Esophagus (tissue), 2 donors: ENCODE measurements around the gene LILRA5. TPM values are rescaled to one million over a fixed set of nuclear protein-coding genes. Genes with fewer than 3 reads are reported as not detected.
"Not testable (repeated sequence)": the region's sequence is repeated elsewhere in the genome, so short reads cannot be mapped to it uniquely, and the experiment has no call there.

Experiments used
- H3K27ac ChIP-seq, 2 donors: one replicate each; pipeline ENCODE4 v1.5.1; 2013; ENCODE audit warnings: low read depth in 2 of 2, mild to moderate bottlenecking in 2 of 2, inconsistent platforms in 1 of 2, low read length in 1 of 2, moderate library complexity in 1 of 2
- H3K27me3 ChIP-seq, 2 donors: one replicate each; pipeline ENCODE4 v1.6.1; 2013; ENCODE audit warnings: low read length in 2 of 2, control low read depth in 1 of 2, mild to moderate bottlenecking in 1 of 2; ENCODE audit not compliant: insufficient read depth in 2 of 2, control insufficient read depth in 1 of 2
- H3K36me3 ChIP-seq, 2 donors: one replicate each; pipeline ENCODE4 v1.6.1; 2013; ENCODE audit warnings: low read length in 1 of 2; ENCODE audit not compliant: control insufficient read depth in 2 of 2, insufficient read depth in 2 of 2
- H3K4me1 ChIP-seq, 2 donors: one replicate each; pipeline ENCODE4 v1.6.1; 2013; ENCODE audit warnings: low read length in 1 of 2; ENCODE audit not compliant: control insufficient read depth in 2 of 2, insufficient read depth in 2 of 2
- H3K4me3 ChIP-seq, 2 donors: one replicate each; pipeline ENCODE4 v1.5.1; 2013; ENCODE audit warnings: low read length in 2 of 2, mild to moderate bottlenecking in 2 of 2, low read depth in 1 of 2, moderate library complexity in 1 of 2
- H3K9me3 ChIP-seq, 2 donors: one replicate each; pipeline ENCODE4 v1.6.1; 2013; ENCODE audit warnings: mild to moderate bottlenecking in 2 of 2, low read depth in 1 of 2, low read length in 1 of 2, moderate library complexity in 1 of 2; ENCODE audit not compliant: control insufficient read depth in 2 of 2, insufficient read depth in 1 of 2
- WGBS, 2 donors: extraction: QIAGEN DNeasy Blood & Tissue Kit; methylation state at CpG; one replicate each; pipeline ENCODE4 v1.1.7; 2013; 5-methylcytosine and 5-hydroxymethylcytosine counted together
- polyA plus RNA-seq, 2 donors: library from polyadenylated mRNA; stranded (reverse); fragments of 200-250 nt; gene quantifications; one replicate each; pipeline ENCODE4 v1.2.3, GENCODE V29; 2013
- donor health status: healthy with polysubstance abuse.
- donor health status: Bipolar disorder and iron deficiency.

Gene LILRA5
- polyA plus RNA-seq, 2 donors, result 0.12 to 0.34 TPM

GRCh38 chr19:54294539-54294938 is 18.4 kb downstream of the LILRA5 start:
- Histone ChIP-seq H3K9me3 (peaks cover 3 to 4% of the 10 kb centered on the region in 2 donors), H3K4me1 (no peaks in the 10 kb centered on the region), H3K36me3 (no peaks in the 10 kb centered on the region), H3K27me3 (no peaks in the 10 kb centered on the region), H3K4me3 (no peak overlapping the region), H3K27ac (no peak overlapping the region)
- 78 to 86% methylated on average over 6 of the region's 6 CpGs for WGBS, 2 donors

GRCh38 chr19:54289160-54289559 is 23.8 kb downstream of the LILRA5 start:
- not testable (repeated sequence) for H3K27me3 ChIP-seq, H3K4me3 ChIP-seq, H3K4me1 ChIP-seq, H3K9me3 ChIP-seq, H3K27ac ChIP-seq, H3K36me3 ChIP-seq
- 55 to 68% methylated on average over 8 of the region's 8 CpGs for WGBS, 2 donors

GRCh38 chr19:54287456-54287855 is 25.5 kb downstream of the LILRA5 start:
- Histone ChIP-seq H3K9me3 (no peaks in the 10 kb centered on the region), H3K27ac (no peak overlapping the region), H3K4me1 (no peaks in the 10 kb centered on the region), H3K27me3 (no peaks in the 10 kb centered on the region), H3K36me3 (no peaks in the 10 kb centered on the region), H3K4me3 (no peak overlapping the region)
- WGBS, 2 donors, result 61 to 70% methylated on average over 4 of the region's 4 CpGs

- H3K4me1 ChIP-seq, H3K9me3 ChIP-seq, H3K27me3 ChIP-seq, H3K4me3 ChIP-seq, H3K27ac ChIP-seq, H3K36me3 ChIP-seq: not testable (repeated sequence)
- 53 to 67% methylated on average over 8 to 10 of the region's 10 CpGs for WGBS, 2 donors
Measured at GRCh38 chr19:54286283-54286682, 26.7 kb downstream of the LILRA5 start.

GRCh38 chr19:54285427-54286056 is 27.4 kb downstream of the LILRA5 start:
- 54 to 61% methylated on average over 11 of the region's 12 CpGs for WGBS, 2 donors
- not testable (repeated sequence) for H3K36me3 ChIP-seq, H3K4me1 ChIP-seq

GRCh38 chr19:54282686-54283470 is 30.1 kb downstream of the LILRA5 start:
- Histone ChIP-seq H3K27me3 (no peaks in the 10 kb centered on the region), H3K4me1 (no peaks in the 10 kb centered on the region), H3K4me3 (no peak overlapping the region), H3K9me3 (no peaks in the 10 kb centered on the region), H3K36me3 (no peaks in the 10 kb centered on the region), H3K27ac (no peak overlapping the region)
- 44 to 45% methylated on average over 9 of the region's 9 CpGs for WGBS, 2 donors

More at GRCh38 chr19:54285427-54286056, 27.4 kb downstream of the LILRA5 start:
- H3K9me3 ChIP-seq, H3K4me3 ChIP-seq, H3K27ac ChIP-seq, H3K27me3 ChIP-seq: not testable (repeated sequence)

GRCh38 chr19:54281729-54282075 is 31.3 kb downstream of the LILRA5 start:
- H3K4me1 ChIP-seq, H3K27me3 ChIP-seq, H3K27ac ChIP-seq, H3K9me3 ChIP-seq, H3K4me3 ChIP-seq, H3K36me3 ChIP-seq: not testable (repeated sequence)
- WGBS, 2 donors, result 66 to 79% methylated on average over 5 of the region's 5 CpGs

- Histone ChIP-seq H3K27me3 (no peaks in the 10 kb centered on the region), H3K4me3 (no peak within 1 kb of the TSS), H3K36me3 (no peaks in the 10 kb centered on the region), H3K27ac (no peak within 1 kb of the TSS), H3K4me1 (no peaks in the 10 kb centered on the region), H3K9me3 (no peaks in the 10 kb centered on the region)
- 62 to 71% methylated on average over 12 of the region's 12 CpGs for whole genome bisulfite sequencing, 2 donors
Measured at GRCh38 chr19:54281007-54281728, 31.8 kb downstream of the LILRA5 start, which contains the start of gene LILRB2. Gene LILRB2 (minus strand): TSS chr19:54281110. CDS start chr19:54280496, 614 bp downstream.

- 54 to 68% methylated on average over 10 of the region's 10 CpGs for WGBS, 2 donors
- not testable (repeated sequence) for H3K36me3 ChIP-seq, H3K9me3 ChIP-seq, H3K4me1 ChIP-seq, H3K27me3 ChIP-seq, H3K4me3 ChIP-seq, H3K27ac ChIP-seq
Measured at GRCh38 chr19:54280441-54280840, 32.5 kb downstream of the LILRA5 start.
